NCI-H82 (cell line): ENCODE measurements around the gene CCN5.

ENCODE experiments used
- DNase-seq: peaks from one replicate; lab custom pipeline; 2025; lab: John Stamatoyannopoulos, UW

Gene CCN5

DNA sequence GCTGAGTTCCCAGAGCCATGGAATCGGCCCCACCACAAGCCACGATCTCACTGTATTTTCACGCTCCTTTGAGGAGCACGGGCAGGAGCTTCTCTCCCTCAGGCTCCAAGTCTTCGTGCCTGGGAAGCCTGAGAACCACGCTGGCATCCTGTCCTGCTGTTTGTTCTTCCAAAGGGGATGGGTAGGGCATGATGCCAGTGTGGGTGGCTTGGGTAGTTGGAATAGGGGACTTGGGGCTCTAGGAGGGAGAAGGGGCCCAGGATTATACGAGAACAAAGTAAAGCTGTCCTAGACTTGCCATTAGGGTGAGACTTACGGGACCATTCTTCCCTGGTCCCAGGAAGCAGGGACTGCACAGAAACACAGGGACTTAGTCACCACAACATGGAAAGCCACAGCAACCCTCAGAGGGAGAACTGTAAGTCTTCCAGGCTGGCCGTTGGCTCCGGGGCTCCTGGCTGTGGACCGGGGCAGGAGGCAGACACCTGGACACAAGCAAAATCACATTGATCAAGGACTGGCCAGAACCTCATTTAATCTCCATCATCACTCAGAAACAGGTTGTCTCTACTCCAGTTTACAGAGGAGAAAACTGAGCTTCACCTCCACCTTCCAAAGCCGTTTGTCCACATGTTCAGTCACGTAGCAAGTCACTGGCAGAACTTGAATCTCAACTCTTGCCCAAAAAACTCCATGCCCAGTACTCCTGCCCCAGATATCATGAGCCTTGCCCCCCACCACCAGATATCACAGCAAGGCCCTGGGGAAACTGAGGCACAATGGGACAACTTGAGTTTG lies 1.3 kb downstream of the CCN5 start:
- DNase-seq, result no peak

DNA sequence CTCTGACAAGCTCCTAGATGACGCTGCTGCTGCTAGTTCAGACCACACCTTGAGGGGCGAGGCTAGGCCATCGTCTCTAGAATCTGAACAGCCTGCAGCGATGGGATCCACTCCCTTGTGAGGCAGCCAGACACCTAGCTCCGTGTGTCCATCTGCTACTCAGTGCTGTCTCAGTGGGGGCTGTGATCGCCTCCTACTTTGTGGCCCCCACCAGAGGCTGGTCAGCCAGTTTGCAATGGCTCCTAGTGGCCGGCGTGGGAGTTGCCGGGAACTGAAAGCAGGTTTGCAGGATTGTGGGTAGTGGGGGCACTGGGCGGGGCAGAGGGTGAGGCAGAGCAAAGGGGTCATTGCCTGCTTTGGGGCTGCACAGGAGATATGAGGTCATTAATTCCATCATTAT lies 2.8 kb downstream of the CCN5 start:
- peak; percentile 75 for DNase-seq

DNA sequence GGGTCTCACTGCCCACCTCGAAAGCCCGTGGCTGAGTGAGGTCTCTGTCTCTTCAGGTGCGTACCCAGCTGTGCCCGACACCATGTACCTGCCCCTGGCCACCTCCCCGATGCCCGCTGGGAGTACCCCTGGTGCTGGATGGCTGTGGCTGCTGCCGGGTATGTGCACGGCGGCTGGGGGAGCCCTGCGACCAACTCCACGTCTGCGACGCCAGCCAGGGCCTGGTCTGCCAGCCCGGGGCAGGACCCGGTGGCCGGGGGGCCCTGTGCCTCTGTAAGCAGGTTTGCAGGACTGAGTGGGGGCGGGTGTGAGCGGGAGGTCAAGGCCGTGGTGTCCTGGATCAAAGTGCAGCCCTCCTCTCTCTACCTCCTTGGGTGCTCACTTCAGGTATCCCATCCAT lies 4.7 kb downstream of the CCN5 start:
- DNase-seq, result no peak

DNA sequence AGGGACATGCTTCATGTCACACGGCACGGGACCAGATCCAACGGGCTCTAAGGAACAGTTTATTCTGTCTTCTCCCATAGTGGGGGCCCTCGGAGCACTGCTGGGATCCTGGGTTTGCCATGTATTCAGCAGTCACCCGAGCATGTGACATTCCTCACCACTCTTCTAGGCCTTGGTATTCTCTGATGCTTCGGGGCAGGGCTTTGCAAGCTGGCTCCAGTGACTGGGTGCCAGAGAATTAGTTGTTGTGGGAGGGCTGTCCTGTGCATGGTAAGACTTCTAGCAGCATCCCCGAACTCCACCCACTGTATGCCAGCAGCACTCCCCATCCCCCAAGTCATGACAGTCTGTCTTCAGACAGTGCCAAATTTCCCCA lies 5.4 kb downstream of the CCN5 start:
- peak; percentile 29 for DNase-seq

DNA sequence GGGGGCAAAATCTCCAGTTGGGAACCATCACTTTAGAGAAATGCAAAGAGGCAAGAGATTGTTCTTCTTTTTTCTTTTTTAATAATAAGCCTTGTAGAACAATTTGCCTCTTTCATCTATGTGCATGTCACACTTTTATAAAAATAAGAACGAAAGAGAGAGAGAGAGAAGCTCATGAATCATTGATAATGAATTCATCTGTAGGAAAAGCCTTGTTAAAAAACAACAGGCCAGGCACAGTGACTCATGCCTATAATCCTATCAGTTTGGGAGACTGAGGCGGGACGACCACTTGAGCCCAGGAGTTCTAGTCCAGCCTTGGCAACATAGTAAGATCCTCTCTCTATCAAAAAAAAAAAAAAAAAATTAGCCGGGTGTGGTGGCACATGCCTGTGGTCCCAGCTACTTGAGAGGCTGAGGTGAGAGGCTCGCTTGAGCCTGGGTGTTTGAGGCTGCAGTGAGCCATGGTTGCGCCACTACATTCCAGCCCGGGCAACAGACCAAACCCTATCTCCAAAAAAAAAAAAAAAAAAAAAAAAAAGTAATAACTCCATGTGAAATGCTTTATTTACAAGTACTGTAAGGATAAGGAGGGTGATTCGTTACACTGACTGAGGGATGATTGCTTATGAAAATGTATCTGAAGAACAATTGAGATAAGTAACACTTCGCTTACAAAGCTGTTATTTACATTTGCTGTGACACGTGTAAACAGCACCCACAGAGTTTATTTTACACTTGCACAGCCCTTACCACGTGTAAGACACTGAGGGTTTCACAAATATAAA lies 6.0 kb downstream of the CCN5 start:
- DNase-seq, result no peak

DNA sequence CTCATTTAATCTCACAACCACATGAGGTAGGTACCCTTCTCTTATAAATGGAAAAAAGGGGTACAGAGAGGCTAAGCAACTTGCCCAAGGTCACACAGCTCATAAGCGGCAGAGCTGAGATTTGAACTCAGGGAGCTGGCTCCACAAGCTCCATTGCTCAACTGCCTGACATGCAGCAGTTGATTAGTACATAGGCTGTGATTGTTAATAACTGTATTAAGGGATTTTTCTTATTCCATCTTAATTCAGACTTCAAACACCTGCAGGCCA lies 6.6 kb downstream of the CCN5 start:
- no peak for DNase-seq

DNA sequence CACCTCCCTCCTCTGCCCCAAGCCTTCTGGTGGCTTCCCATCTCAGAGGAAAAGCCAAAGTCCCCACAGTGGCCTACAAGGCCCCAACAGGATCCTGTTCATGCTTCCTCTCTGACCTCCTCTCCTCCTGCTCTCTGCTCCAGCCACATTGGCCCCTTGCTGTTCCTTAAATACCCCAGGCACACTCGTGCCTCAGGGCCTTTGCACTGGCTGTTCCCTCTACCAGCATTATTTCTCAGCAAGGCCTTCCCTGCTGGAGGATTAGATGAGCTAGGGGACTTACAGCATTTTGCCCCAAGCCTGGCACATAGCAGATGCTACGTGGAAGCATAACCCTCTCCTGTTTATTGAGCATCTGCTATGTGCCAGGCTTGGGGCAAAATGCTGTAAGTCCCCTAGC lies 7.8 kb downstream of the CCN5 start:
- DNase-seq, result no peak

DNA sequence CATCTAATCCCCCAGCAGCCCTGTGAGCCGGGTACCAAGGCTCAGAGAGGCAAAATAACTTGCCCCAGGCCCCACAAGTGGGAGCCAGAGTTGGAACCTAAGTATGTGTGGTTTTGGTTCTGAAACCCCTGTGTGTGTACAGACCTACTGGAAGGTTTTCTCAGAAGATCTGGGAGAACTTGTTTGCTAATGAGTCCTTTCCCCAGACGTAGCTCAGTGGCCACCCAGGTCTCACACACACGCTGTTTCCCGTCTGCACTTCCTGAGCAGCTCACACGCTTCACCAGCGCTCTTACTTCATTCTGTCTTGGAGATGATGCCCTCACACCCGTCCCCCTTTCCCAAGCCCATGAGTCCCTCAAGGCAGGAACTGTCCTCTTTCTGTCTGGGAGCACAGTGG lies 8.2 kb downstream of the CCN5 start:
- DNase-seq, result no peak

DNA sequence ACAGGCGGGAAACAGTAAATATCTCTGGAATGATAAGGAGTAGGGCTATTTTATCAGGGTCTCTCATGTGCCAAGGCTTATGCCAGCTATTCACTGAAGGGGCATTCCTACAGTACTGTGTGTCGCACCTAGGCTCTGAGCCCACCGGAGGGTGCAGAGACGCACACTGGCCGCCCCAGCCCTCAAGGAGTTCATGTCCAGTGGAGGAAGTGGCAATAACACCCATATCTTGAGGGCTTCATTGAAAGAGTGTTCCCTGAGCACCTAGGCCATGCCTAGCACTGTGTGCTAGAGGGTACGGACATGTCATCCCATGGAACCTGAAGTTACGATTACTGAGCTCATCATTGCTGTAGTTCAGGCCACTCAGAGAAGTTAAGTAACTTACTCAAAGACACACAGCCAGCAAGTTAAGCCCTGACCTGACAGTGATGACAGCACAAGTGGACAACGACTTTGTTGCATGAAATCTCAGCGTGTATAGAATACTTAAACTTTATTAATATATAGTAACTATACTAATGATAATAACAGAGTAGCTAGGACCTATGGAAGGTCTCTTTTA lies 8.7 kb downstream of the CCN5 start:
- no peak for DNase-seq

DNA sequence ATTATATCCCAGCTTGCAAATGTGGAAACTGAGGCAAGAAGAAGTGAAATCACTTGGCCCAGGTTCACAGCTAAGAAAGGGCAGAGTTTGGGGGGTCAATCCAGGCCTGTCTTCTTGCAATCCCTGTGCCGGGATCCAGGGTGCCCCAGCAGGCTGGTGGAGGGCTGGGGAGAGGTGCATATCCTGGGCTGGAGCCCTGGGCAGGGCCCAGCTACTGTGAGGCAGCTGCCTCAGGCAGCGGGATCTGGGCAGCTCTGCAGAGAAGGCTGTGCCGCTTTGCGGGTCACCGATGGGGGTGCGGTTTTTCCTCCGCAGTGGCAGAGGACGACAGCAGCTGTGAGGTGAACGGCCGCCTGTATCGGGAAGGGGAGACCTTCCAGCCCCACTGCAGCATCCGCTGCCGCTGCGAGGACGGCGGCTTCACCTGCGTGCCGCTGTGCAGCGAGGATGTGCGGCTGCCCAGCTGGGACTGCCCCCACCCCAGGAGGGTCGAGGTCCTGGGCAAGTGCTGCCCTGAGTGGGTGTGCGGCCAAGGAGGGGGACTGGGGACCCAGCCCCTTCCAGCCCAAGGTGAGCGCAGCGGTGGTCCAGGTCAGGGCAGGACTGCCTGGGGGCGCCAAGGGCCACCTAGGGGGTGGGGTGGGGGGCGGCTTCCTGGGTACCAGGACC lies 9.4 kb downstream of the CCN5 start:
- no peak for DNase-seq

DNA sequence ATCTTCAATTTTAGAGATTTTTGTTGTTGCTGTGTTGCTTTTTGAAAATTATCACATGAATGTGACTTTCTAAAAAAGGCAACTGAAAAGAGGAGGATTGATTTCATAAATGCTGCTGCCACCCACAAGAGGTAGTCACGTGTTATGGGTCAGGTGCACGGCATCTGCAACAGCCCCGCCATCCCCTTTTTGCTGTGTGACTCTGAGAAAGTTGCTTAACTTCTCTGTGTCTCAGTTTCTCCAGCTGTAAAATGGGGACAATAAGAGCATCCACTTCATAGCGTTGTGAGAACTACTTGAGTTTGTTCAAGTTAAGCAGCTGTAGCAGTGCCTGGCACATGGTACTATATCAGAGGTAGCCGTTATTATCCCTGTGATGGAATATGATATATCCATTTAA lies 10.7 kb downstream of the CCN5 start:
- DNase-seq, result no peak

DNA sequence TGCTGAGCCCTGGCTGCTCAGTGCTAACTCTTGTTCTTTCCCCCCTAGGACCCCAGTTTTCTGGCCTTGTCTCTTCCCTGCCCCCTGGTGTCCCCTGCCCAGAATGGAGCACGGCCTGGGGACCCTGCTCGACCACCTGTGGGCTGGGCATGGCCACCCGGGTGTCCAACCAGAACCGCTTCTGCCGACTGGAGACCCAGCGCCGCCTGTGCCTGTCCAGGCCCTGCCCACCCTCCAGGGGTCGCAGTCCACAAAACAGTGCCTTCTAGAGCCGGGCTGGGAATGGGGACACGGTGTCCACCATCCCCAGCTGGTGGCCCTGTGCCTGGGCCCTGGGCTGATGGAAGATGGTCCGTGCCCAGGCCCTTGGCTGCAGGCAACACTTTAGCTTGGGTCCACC lies 11.9 kb downstream of the CCN5 start:
- DNase-seq, result no peak

DNA sequence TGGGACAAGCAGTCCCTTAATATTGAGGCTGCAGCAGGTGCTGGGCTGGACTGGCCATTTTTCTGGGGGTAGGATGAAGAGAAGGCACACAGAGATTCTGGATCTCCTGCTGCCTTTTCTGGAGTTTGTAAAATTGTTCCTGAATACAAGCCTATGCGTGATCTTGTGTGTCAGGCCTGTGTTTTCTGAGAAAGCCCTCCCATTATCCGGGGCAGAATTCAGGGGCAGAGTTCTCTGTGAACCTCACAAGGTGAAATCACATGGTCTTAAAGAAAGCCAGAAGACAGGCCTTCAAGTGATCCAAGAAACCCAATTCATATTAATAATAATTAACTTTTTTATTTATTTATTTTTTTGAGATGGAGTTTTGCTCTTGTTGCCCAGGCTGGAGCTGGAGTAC lies 12.5 kb downstream of the CCN5 start:
- DNase-seq, result no peak

DNA sequence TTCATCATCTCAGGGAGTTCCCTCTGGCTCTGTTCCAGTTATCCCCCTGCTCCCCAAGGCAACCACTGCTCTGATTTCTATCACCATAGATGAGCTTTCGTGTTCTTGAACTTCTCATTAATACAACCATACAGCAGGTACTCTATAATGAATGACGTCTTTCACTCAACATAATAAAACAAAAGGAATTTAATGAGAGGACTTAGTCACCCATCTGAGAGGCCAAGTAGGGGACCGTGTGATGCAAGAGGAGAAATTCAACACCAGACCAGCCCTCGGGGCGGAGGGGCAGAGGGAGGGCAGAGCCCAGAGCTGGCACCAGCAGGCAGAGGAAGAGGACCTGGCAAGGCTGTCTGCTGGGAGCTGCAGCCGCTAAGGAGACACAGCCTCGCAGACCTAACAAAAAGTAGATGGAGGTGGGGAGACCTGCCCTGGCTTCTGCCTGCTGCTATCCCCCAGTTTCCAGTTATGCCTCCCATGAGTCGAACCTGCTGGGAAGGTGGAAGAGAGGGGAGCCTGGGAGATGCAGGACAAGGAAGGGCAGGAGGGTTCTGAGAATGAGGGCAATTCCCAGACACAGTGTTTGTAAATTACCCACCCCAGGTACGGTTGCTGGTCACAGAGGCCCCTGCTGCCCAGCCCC lies 13.8 kb downstream of the CCN5 start:
- no peak for DNase-seq

DNA sequence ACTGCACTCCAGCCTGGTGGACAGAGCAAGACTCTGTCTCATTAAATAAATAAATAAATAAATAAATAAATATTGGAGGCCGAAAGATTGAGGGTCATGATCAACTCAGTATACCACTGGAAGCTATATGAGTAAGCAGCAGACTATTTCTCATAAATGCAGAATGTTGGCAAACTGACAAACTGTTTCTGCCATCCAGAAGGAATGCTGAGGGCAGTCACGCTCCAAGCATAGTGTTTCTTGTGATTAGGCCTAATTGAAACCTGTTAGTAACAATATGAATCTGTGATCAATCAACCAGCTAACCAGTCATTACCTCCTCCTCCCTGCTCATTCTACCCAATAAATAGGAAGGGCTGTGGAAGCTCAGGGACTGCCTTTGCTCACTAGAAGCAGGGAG lies 15.3 kb downstream of the CCN5 start:
- no peak for DNase-seq

DNA sequence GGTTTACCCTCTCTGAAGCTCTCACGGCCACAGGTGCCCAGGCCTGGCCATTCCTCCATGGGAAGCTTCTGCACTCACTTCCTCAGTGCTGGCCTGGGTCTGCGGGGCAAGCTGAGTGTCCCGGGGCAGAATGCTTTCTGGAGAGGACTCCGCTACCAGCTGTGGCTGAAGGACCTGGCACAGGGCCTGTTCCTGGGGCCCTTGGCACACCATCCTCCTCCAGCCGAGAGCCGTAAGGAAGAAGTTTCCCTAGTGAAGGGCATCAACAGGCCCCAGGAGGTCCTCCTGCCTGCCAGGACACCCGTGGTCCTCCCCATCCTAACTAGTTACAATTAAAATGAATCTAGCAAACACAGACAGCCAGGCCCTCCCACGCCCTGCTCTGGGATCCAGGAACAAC lies 16.5 kb downstream of the CCN5 start:
- no peak for DNase-seq

DNA sequence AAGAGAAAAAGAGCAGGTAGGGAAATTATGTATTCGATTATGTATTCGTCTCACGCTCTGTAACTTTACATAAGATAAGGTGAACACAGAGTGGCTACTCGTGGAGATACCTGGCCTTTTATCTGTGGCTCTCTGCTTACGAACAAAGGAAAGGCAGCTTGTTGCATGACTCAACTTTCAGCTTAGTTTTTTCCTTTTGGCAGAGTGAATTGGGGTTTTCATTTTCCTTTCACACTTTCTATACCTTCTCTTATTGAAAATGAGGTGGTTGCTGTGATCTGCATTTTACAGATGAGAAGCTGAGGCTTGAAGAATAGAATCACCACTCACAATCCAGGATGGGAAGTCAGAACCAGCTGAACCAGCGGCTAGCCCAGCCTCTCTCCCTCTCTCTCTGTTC lies 17.2 kb downstream of the CCN5 start:
- DNase-seq, result no peak

DNA sequence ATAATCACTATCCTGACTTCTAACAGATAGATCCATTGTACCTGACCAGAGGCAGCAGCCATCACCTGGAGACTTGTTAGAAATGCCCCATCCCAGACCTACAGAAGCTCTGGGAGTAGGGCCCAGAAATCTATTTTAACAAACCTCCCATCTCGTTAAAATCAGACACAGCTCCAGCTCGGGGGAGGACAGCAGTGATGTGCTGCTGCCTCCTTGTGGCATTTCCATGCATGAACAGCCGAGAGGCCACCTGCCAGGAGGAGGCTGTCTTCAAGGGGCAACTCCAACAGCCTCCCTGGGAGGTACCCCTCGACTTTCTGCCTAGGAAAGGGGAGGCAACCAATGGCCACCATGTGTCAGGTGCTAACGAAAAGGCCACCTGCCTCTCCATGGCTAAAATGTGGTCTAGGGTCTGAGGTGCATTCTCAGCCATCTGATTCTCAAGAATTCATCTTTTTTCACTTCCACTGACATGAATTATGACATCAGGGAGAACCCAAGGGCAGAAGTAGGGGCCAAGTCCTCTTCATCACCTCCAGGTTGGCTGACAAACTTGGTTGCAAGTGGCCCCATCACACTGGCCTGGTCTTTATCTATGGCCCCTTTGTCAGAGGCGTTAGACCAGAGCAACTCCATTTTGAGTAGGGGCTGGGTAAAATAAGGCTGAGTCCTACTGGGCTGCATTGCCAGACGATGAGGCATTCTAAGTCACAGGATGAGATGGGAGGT lies 18.3 kb downstream of the CCN5 start:
- DNase-seq, result peak; percentile 86

DNA sequence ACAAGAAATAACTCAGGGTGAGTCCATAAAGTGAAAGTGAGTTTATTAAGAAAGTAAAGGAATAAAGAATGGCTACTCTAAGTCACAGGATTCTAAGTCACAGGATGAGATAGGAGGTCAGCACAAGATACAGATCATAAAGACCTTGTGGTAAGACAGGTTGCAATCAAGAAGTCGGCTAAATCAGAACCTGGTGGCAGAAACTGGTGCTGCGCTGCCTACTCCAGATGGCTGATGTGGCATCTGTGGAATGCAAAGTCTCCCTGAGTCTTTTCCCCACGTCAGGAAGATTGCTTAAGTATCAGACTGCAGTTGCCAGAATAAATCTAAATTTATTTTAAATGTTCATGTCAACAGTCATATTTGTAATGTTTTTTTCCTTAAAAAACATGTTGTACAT lies 19.8 kb downstream of the CCN5 start:
- DNase-seq, result peak; percentile 49

DNA sequence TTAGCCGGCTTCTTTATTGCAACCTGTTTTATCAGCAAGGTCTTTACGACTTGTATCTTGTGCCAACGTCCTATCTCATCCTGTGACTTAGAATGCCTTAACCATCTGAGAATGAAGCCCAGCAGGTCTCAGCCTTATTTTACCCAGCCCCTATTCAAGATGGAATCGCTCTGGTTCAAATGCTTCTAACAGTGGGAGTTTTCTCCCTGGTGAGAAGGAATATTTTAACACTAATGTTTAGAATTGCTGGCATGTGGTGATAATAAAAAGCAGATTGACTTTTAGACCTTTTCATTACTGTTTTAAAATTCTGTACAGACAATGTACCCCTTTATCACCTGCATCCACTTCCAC lies 20.6 kb downstream of the CCN5 start:
- no peak for DNase-seq

DNA sequence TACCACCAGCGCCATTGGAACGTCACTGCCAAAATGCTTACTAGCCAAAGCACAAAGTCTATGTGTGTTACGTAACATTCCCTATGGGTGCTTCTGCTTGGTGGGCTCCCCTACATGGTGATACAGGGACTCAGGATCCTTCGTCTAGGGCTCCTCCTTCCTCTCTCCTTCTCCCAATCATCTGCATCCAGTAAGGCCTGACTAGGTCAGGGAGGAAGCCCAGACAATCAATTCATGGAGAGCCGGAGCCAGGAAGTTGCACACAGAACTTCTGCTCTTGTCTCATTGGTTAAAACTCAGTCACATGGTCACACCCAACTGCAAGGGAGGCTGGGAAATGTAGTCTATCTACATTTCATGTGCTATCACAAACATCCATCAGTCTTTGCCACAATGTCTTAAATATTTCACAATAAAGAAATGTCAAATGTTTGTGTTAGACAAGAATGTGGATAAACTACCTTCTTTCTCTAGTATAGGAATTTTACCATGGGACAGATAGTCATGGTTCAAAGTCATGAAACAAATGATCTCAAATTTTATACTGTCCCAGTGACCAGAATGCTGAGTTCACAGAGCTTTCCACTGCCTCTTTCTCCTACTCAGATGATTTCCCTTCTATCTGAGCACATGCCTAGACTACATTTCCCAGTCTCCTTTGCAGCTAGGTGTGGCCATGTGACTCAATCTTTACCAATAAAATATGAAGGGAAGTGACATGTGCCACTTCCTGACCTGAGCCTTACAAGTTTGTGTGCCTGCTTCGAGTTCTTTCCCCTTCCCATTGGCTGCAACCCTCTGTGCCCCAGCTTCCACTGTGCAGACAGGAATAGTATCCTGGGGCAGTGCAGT lies 21.2 kb downstream of the CCN5 start:
- DNase-seq, result peak; percentile 94
